HCT116 (cell line): ENCODE results near the gene RHEX. TPM values are rescaled to one million over a fixed set of nuclear protein-coding genes. Genes with fewer than 3 reads are reported as not detected.

Experiments
- ATAC-seq: fragments of 200-7000 bp; cut with Tn5 transposase; 2 replicates; pipeline ENCODE4 v1.9.1; 2020; ENCODE audit warnings: mild to moderate bottlenecking, moderate library complexity
- BruUV-seq: library from RNA; stranded (reverse); fragments of 400-500 nt; replicated peaks from 2 replicates; lab custom pipeline; 2021; lab: Mats Ljungman, UMichigan
- CTCF ChIA-PET: fragments of 300-600 bp; sonication (Branson Sonifier 250); formaldehyde crosslinking; loops from one replicate; lab custom pipeline; 2021; ENCODE audit warnings: antibody characterized with exemption; lab: Charles Lee
- POLR2A ChIA-PET: fragments of 300-600, 350-600 bp; sonication (Branson Sonifier 250); formaldehyde crosslinking; loops from one replicate; lab custom pipeline; 2021; ENCODE audit warnings: antibody characterized with exemption; lab: Charles Lee
- RAD21 ChIA-PET, 2 experiments: fragments of 300-600 bp; sonication (Branson Sonifier 250); formaldehyde crosslinking; loops; one replicate each; lab custom pipeline; 2023; ENCODE audit warnings: low total read pairs in 2 of 2; ENCODE audit not compliant: uncharacterized antibody in 2 of 2, unreplicated experiment in 2 of 2, low non-redundant PET in 1 of 2; lab: Charles Lee
- DNase-seq: peaks from one replicate; pipeline ENCODE4 v3.0.0-alpha.2; 2010; ENCODE audit warnings: low read depth, low spot score
- H2AFZ ChIP-seq: fragments of 200-600 bp; shearing (Covaris generic), sonication (generic); 2 replicates; pipeline ENCODE4 v1.6.1; 2017; ENCODE audit warnings: low read depth, mixed run types, mixed read lengths, antibody characterized with exemption, low read length; ENCODE audit not compliant: poor library complexity, severe bottlenecking
- H3K27ac ChIP-seq: 2 replicates; pipeline ENCODE4 v1.5.1; 2012; ENCODE audit warnings: low read depth, low read length
- H3K27me3 ChIP-seq: fragments of 200-600 bp; sonication (generic); 2 replicates; pipeline ENCODE4 v1.6.1; 2016; ENCODE audit warnings: mixed run types, low read length, mixed read lengths; ENCODE audit not compliant: insufficient read depth
- H3K36me3 ChIP-seq, 2 experiments: fragments of 200-500 bp in 1 of 2; fragments of 200-600 bp in 1 of 2; sonication (Bioruptor generic) in 1 of 2; sonication (generic) in 1 of 2; 2 replicates each; pipeline versions ENCODE4 v1.5.1 to v1.6.1; 2014 to 2016; ENCODE audit warnings: low read length in 2 of 2, inconsistent platforms in 1 of 2, mixed read lengths in 1 of 2, mixed run types in 1 of 2; ENCODE audit not compliant: insufficient read depth in 2 of 2, control insufficient read depth in 1 of 2
- H3K4me1 ChIP-seq, 2 experiments: fragments of 200-600 bp in 1 of 2; sonication (generic) in 1 of 2; 2 replicates each; pipeline versions ENCODE4 v1.5.1 to v1.6.1; 2012 to 2017; ENCODE audit warnings: low read length in 2 of 2, inconsistent platforms in 1 of 2, mild to moderate bottlenecking in 1 of 2, mixed read lengths in 1 of 2, mixed run types in 1 of 2, moderate library complexity in 1 of 2; ENCODE audit not compliant: insufficient read depth in 2 of 2, control insufficient read depth in 1 of 2
- H3K4me2 ChIP-seq: fragments of 200-600 bp; sonication (generic); 2 replicates; pipeline ENCODE4 v1.6.1; 2017; ENCODE audit warnings: mixed run types, low read length, mixed read lengths
- H3K4me3 ChIP-seq, 2 experiments: fragments of 200-600 bp in 1 of 2; sonication (generic) in 1 of 2; replicated peaks in 1 of 2; 2 replicates each; pipeline ENCODE4 v1.5.1; 2011 to 2016; ENCODE audit warnings: low read length in 2 of 2, control low read depth in 1 of 2, low read depth in 1 of 2, mild to moderate bottlenecking in 1 of 2, mixed read lengths in 1 of 2, mixed run types in 1 of 2
- H3K79me2 ChIP-seq: fragments of 200-600 bp; sonication (generic); 2 replicates; pipeline ENCODE4 v1.6.1; 2017; ENCODE audit warnings: mild to moderate bottlenecking, mixed run types, low read length, moderate library complexity, mixed read lengths; ENCODE audit not compliant: insufficient read depth
- H3K9ac ChIP-seq: fragments of 200-600 bp; sonication (generic); 2 replicates; pipeline ENCODE4 v1.6.1; 2016; ENCODE audit warnings: low read length, mixed read lengths
- H3K9me2 ChIP-seq: fragments of 200-600 bp; sonication (generic), shearing (Covaris generic); 2 replicates; pipeline ENCODE4 v1.6.1; 2017; ENCODE audit warnings: mixed run types, mild to moderate bottlenecking, moderate library complexity; ENCODE audit not compliant: insufficient read depth
- H3K9me3 ChIP-seq, 2 experiments: fragments of 200-500 bp in 1 of 2; fragments of 200-600 bp in 1 of 2; sonication (Bioruptor generic) in 1 of 2; sonication (generic) in 1 of 2; 2 replicates each; pipeline ENCODE4 v1.6.1; 2014 to 2017; ENCODE audit warnings: low read length in 2 of 2, mixed read lengths in 2 of 2, inconsistent platforms in 1 of 2, low read depth in 1 of 2, mild to moderate bottlenecking in 1 of 2, mixed run types in 1 of 2, moderate library complexity in 1 of 2; ENCODE audit not compliant: control insufficient read depth in 1 of 2, insufficient read depth in 1 of 2
- H4K20me1 ChIP-seq: fragments of 200-600 bp; sonication (generic), shearing (Covaris generic); 2 replicates; pipeline ENCODE4 v1.6.1; 2017; ENCODE audit warnings: mixed run types, mild to moderate bottlenecking, moderate library complexity; ENCODE audit not compliant: insufficient read depth
- CEBPB ChIP-seq: IDR thresholded peaks from 2 replicates; pipeline ENCODE4 v1.6.1; 2012; ENCODE audit warnings: low read depth
- ELF1 ChIP-seq: IDR thresholded peaks from 2 replicates; pipeline ENCODE4 v1.6.1; 2012; ENCODE audit warnings: low read depth, borderline replicate concordance
- EZH2phosphoT487 ChIP-seq: fragments of 200-600 bp; IDR thresholded peaks from 2 replicates; pipeline ENCODE4 v1.6.1; 2018; ENCODE audit warnings: antibody characterized with exemption, borderline replicate concordance
- FOSL1 ChIP-seq: IDR thresholded peaks from 2 replicates; pipeline ENCODE4 v1.6.1; 2012; ENCODE audit warnings: low read depth
- JUND ChIP-seq: IDR thresholded peaks from 2 replicates; pipeline ENCODE4 v1.6.1; 2012
- POLR2A ChIP-seq: IDR thresholded peaks from 2 replicates; pipeline ENCODE4 v1.7.0; 2011; ENCODE audit warnings: borderline replicate concordance; ENCODE audit not compliant: insufficient read depth, insufficient read length; ENCODE audit errors: extremely low read depth
- POLR2AphosphoS5 ChIP-seq: IDR thresholded peaks from 2 replicates; pipeline ENCODE4 v1.6.1; 2011; ENCODE audit warnings: mild to moderate bottlenecking, low read depth, low read length, moderate library complexity
- SIN3A ChIP-seq: IDR thresholded peaks from 2 replicates; pipeline ENCODE4 v1.6.1; 2012; ENCODE audit warnings: low read depth
- SP1 ChIP-seq: IDR thresholded peaks from 2 replicates; pipeline ENCODE4 v1.6.1; 2012; ENCODE audit warnings: low read depth
- TCF7L2 ChIP-seq: IDR thresholded peaks from 2 replicates; pipeline ENCODE4 v1.7.0; 2011; ENCODE audit warnings: borderline replicate concordance, inconsistent platforms; ENCODE audit not compliant: insufficient read depth, insufficient read length; ENCODE audit errors: extremely low read depth
- ZNF274 ChIP-seq: fragments of 200-500 bp; sonication (Bioruptor generic); IDR thresholded peaks from 2 replicates; pipeline ENCODE4 v1.6.1; 2014; ENCODE audit warnings: mild to moderate bottlenecking, low read depth, low read length, inconsistent platforms
- intact Hi-C: fragments of 100-400 bp; cut with micrococcal nuclease; formaldehyde crosslinking; loops from 2 replicates; pipeline ENCODE4 v1.10.0; 2022
- total RNA-seq: library from RNA; stranded (reverse); gene quantifications from one replicate; pipeline ENCODE4 v1.2.1, GENCODE V29; 2021; ENCODE audit not compliant: unreplicated experiment
- TF ChIP-seq, protein P1 (sequence below), 3 experiments: fragments of 200-600 bp in 1 of 3; sonication (generic) in 1 of 3; IDR thresholded peaks in 2 of 3; conservative IDR thresholded peaks in 1 of 3; 2 replicates each; pipeline ENCODE4 v1.5.1; 2012 to 2017; ENCODE audit warnings: low read depth in 2 of 3, low read length in 2 of 3, antibody characterized with exemption in 1 of 3, borderline replicate concordance in 1 of 3, control low read depth in 1 of 3, mild to moderate bottlenecking in 1 of 3, mixed read lengths in 1 of 3, mixed run types in 1 of 3, moderate library complexity in 1 of 3; ENCODE audit not compliant: insufficient read depth in 1 of 3
- TF ChIP-seq, protein P2 (sequence below): IDR thresholded peaks from 2 replicates; pipeline ENCODE4 v1.6.1; 2012
- TF ChIP-seq, protein P3 (sequence below): IDR thresholded peaks from 2 replicates; pipeline ENCODE4 v1.6.1; 2012; ENCODE audit warnings: low read depth

The RHEX gene
- total RNA-seq, 1 experiment from 2014 or later = not detected

DNA sequence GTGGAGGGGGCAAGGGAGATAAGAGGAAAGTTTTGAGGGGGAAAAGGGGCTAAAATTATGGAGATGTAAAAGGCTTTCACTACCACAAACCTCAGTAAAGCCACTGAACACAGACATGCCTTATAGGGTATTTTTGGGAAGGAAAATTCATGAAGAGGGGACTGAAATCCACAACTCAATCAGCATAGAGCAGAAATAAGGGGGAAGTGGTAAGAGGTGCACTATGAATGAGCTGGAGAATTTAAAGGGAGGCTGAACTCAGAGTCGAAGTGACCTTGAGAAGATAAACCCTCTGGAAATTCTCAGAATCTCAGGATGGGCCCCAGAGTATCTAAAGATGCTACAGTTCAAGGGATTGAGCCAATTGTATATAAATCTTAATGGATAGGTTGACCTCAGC, 15.3 kb downstream of the RHEX start:
- Histone ChIP-seq H4K20me1 (no peaks in the 10 kb centered on the region), H3K27me3 (no peaks in the 10 kb centered on the region), H3K4me2 (no peak overlapping the region), H3K9me3 (no peaks in the 10 kb centered on the region), H3K4me1 (no peaks in the 10 kb centered on the region), H3K36me3 (no peaks in the 10 kb centered on the region), H3K27ac (no peak overlapping the region), H2AFZ (no peak overlapping the region), H3K4me3 (no peak overlapping the region), H3K79me2 (no peaks in the 10 kb centered on the region), H3K9ac (no peak overlapping the region), H3K9me2 (no peaks in the 10 kb centered on the region)
- ChIA-PET CTCF (no interaction called here), RAD21 (no interaction called here), POLR2A (no interaction called here)
- intact Hi-C loops = no loop called here
- no peak for DNase-seq
- ATAC-seq = no peak
- BruUV-seq = no TSS peak
- TF ChIP-seq, protein P1, sequence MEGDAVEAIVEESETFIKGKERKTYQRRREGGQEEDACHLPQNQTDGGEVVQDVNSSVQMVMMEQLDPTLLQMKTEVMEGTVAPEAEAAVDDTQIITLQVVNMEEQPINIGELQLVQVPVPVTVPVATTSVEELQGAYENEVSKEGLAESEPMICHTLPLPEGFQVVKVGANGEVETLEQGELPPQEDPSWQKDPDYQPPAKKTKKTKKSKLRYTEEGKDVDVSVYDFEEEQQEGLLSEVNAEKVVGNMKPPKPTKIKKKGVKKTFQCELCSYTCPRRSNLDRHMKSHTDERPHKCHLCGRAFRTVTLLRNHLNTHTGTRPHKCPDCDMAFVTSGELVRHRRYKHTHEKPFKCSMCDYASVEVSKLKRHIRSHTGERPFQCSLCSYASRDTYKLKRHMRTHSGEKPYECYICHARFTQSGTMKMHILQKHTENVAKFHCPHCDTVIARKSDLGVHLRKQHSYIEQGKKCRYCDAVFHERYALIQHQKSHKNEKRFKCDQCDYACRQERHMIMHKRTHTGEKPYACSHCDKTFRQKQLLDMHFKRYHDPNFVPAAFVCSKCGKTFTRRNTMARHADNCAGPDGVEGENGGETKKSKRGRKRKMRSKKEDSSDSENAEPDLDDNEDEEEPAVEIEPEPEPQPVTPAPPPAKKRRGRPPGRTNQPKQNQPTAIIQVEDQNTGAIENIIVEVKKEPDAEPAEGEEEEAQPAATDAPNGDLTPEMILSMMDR (IDR thresholded peaks at IDR 0.05 in 2 of 3, conservative IDR thresholded peaks at IDR 0.05 in 1 of 3; ENCODE audit: borderline replicate concordance in 1 of 3, insufficient read depth in 1 of 3, low read depth in 2 of 3, low read length in 2 of 3) = no peak
- TF ChIP-seq EZH2phosphoT487 = no peak
- TF ChIP-seq, protein P2, sequence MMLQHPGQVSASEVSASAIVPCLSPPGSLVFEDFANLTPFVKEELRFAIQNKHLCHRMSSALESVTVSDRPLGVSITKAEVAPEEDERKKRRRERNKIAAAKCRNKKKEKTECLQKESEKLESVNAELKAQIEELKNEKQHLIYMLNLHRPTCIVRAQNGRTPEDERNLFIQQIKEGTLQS = no peak
- TF ChIP-seq CEBPB = no peak
- TF ChIP-seq SP1 = no peak
- TF ChIP-seq ZNF274 = no peak

DNA sequence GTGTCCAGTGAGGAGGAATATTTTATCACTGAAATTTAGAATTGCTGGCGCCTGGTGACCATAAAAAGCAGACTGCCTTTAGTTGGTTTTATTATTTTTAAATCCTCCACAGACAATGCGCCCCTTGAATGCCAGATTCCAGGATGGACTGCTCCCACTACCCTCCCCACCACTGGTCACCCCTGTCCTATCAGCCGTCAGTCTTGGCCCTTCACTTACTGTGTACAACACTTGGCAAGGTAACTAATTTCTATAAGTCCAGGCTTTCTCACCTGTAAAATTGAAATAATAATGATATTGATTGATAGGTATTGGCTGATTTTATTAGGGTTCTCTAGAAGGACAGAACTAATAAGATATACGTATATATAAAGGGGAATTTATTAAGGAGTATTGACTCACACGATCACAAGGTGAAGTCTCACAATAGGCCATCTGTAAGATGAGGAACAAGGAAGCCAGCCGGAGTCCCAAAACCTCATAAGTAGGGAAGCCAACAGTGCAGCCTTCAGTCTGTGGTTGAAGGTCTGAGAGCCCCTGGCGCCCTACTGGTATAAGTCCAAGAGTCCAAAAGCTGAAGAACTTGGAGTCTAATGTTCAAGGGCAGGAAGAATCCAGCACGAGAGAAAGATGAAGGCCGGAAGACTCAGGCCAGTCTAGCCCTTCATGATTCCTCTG, 17.8 kb downstream of the RHEX start:
- RAD21 ChIA-PET = no interaction called here
- ATAC-seq = no peak
- H2AFZ ChIP-seq = no peak overlapping the region
- DNase-seq = no peak
- CTCF ChIA-PET = no interaction called here
- no peaks in the 10 kb centered on the region for H3K9me3 ChIP-seq
- intact Hi-C loops = no loop called here
- H3K9ac ChIP-seq = no peak overlapping the region
- no peak overlapping the region for H3K27ac ChIP-seq
- H3K4me3 ChIP-seq = no peak overlapping the region
- no peaks in the 10 kb centered on the region for H4K20me1 ChIP-seq
- peaks cover 0 to 4% of the 10 kb centered on the region in 2 experiments; a peak in 1 of 4 replicates for H3K4me1 ChIP-seq
- BruUV-seq = no TSS peak
- no peaks in the 10 kb centered on the region for H3K79me2 ChIP-seq
- POLR2A ChIA-PET = no interaction called here
- H3K4me2 ChIP-seq = no peak overlapping the region
- no peaks in the 10 kb centered on the region for H3K36me3 ChIP-seq
- H3K9me2 ChIP-seq = no peaks in the 10 kb centered on the region
- no peaks in the 10 kb centered on the region for H3K27me3 ChIP-seq
- TF ChIP-seq JUND (no peak), ELF1 (no peak), POLR2A (no peak), SIN3A (no peak), EZH2phosphoT487 (no peak), POLR2AphosphoS5 (no peak), SP1 (no peak), ZNF274 (no peak), FOSL1 (no peak), TCF7L2 (no peak)
- TF ChIP-seq, protein P2 = no peak
- TF ChIP-seq, protein P3, sequence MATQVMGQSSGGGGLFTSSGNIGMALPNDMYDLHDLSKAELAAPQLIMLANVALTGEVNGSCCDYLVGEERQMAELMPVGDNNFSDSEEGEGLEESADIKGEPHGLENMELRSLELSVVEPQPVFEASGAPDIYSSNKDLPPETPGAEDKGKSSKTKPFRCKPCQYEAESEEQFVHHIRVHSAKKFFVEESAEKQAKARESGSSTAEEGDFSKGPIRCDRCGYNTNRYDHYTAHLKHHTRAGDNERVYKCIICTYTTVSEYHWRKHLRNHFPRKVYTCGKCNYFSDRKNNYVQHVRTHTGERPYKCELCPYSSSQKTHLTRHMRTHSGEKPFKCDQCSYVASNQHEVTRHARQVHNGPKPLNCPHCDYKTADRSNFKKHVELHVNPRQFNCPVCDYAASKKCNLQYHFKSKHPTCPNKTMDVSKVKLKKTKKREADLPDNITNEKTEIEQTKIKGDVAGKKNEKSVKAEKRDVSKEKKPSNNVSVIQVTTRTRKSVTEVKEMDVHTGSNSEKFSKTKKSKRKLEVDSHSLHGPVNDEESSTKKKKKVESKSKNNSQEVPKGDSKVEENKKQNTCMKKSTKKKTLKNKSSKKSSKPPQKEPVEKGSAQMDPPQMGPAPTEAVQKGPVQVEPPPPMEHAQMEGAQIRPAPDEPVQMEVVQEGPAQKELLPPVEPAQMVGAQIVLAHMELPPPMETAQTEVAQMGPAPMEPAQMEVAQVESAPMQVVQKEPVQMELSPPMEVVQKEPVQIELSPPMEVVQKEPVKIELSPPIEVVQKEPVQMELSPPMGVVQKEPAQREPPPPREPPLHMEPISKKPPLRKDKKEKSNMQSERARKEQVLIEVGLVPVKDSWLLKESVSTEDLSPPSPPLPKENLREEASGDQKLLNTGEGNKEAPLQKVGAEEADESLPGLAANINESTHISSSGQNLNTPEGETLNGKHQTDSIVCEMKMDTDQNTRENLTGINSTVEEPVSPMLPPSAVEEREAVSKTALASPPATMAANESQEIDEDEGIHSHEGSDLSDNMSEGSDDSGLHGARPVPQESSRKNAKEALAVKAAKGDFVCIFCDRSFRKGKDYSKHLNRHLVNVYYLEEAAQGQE = no peak
